HCT116 (cell line): Measurements from ENCODE around the gene BMAL1. TPM values are rescaled to one million over a fixed set of nuclear protein-coding genes. Genes with fewer than 3 reads are reported as not detected.

ENCODE experiments used
- ATAC-seq: fragments of 200-7000 bp; cut with Tn5 transposase; 2 replicates; pipeline ENCODE4 v1.9.1; 2020; ENCODE audit warnings: mild to moderate bottlenecking, moderate library complexity
- BruUV-seq: library from RNA; stranded (reverse); fragments of 400-500 nt; replicated peaks from 2 replicates; lab custom pipeline; 2021; lab: Mats Ljungman, UMichigan
- CTCF ChIA-PET: fragments of 300-600 bp; sonication (Branson Sonifier 250); formaldehyde crosslinking; loops from one replicate; lab custom pipeline; 2021; ENCODE audit warnings: antibody characterized with exemption; lab: Charles Lee
- POLR2A ChIA-PET: fragments of 300-600, 350-600 bp; sonication (Branson Sonifier 250); formaldehyde crosslinking; loops from one replicate; lab custom pipeline; 2021; ENCODE audit warnings: antibody characterized with exemption; lab: Charles Lee
- RAD21 ChIA-PET, 2 experiments: fragments of 300-600 bp; sonication (Branson Sonifier 250); formaldehyde crosslinking; loops; one replicate each; lab custom pipeline; 2023; ENCODE audit warnings: low total read pairs in 2 of 2; ENCODE audit not compliant: uncharacterized antibody in 2 of 2, unreplicated experiment in 2 of 2, low non-redundant PET in 1 of 2; lab: Charles Lee
- DNase-seq: peaks from one replicate; pipeline ENCODE4 v3.0.0-alpha.2; 2010; ENCODE audit warnings: low read depth, low spot score
- H2AFZ ChIP-seq: fragments of 200-600 bp; shearing (Covaris generic), sonication (generic); 2 replicates; pipeline ENCODE4 v1.6.1; 2017; ENCODE audit warnings: low read depth, mixed run types, mixed read lengths, antibody characterized with exemption, low read length; ENCODE audit not compliant: poor library complexity, severe bottlenecking
- H3K27ac ChIP-seq: 2 replicates; pipeline ENCODE4 v1.5.1; 2012; ENCODE audit warnings: low read depth, low read length
- H3K27me3 ChIP-seq: fragments of 200-600 bp; sonication (generic); 2 replicates; pipeline ENCODE4 v1.6.1; 2016; ENCODE audit warnings: mixed run types, low read length, mixed read lengths; ENCODE audit not compliant: insufficient read depth
- H3K36me3 ChIP-seq, 2 experiments: fragments of 200-500 bp in 1 of 2; fragments of 200-600 bp in 1 of 2; sonication (Bioruptor generic) in 1 of 2; sonication (generic) in 1 of 2; 2 replicates each; pipeline versions ENCODE4 v1.5.1 to v1.6.1; 2014 to 2016; ENCODE audit warnings: low read length in 2 of 2, inconsistent platforms in 1 of 2, mixed read lengths in 1 of 2, mixed run types in 1 of 2; ENCODE audit not compliant: insufficient read depth in 2 of 2, control insufficient read depth in 1 of 2
- H3K4me1 ChIP-seq, 2 experiments: fragments of 200-600 bp in 1 of 2; sonication (generic) in 1 of 2; 2 replicates each; pipeline versions ENCODE4 v1.5.1 to v1.6.1; 2012 to 2017; ENCODE audit warnings: low read length in 2 of 2, inconsistent platforms in 1 of 2, mild to moderate bottlenecking in 1 of 2, mixed read lengths in 1 of 2, mixed run types in 1 of 2, moderate library complexity in 1 of 2; ENCODE audit not compliant: insufficient read depth in 2 of 2, control insufficient read depth in 1 of 2
- H3K4me2 ChIP-seq: fragments of 200-600 bp; sonication (generic); 2 replicates; pipeline ENCODE4 v1.6.1; 2017; ENCODE audit warnings: mixed run types, low read length, mixed read lengths
- H3K4me3 ChIP-seq, 2 experiments: fragments of 200-600 bp in 1 of 2; sonication (generic) in 1 of 2; replicated peaks in 1 of 2; 2 replicates each; pipeline ENCODE4 v1.5.1; 2011 to 2016; ENCODE audit warnings: low read length in 2 of 2, control low read depth in 1 of 2, low read depth in 1 of 2, mild to moderate bottlenecking in 1 of 2, mixed read lengths in 1 of 2, mixed run types in 1 of 2
- H3K79me2 ChIP-seq: fragments of 200-600 bp; sonication (generic); 2 replicates; pipeline ENCODE4 v1.6.1; 2017; ENCODE audit warnings: mild to moderate bottlenecking, mixed run types, low read length, moderate library complexity, mixed read lengths; ENCODE audit not compliant: insufficient read depth
- H3K9ac ChIP-seq: fragments of 200-600 bp; sonication (generic); 2 replicates; pipeline ENCODE4 v1.6.1; 2016; ENCODE audit warnings: low read length, mixed read lengths
- H3K9me2 ChIP-seq: fragments of 200-600 bp; sonication (generic), shearing (Covaris generic); 2 replicates; pipeline ENCODE4 v1.6.1; 2017; ENCODE audit warnings: mixed run types, mild to moderate bottlenecking, moderate library complexity; ENCODE audit not compliant: insufficient read depth
- H3K9me3 ChIP-seq, 2 experiments: fragments of 200-500 bp in 1 of 2; fragments of 200-600 bp in 1 of 2; sonication (Bioruptor generic) in 1 of 2; sonication (generic) in 1 of 2; 2 replicates each; pipeline ENCODE4 v1.6.1; 2014 to 2017; ENCODE audit warnings: low read length in 2 of 2, mixed read lengths in 2 of 2, inconsistent platforms in 1 of 2, low read depth in 1 of 2, mild to moderate bottlenecking in 1 of 2, mixed run types in 1 of 2, moderate library complexity in 1 of 2; ENCODE audit not compliant: control insufficient read depth in 1 of 2, insufficient read depth in 1 of 2
- H4K20me1 ChIP-seq: fragments of 200-600 bp; sonication (generic), shearing (Covaris generic); 2 replicates; pipeline ENCODE4 v1.6.1; 2017; ENCODE audit warnings: mixed run types, mild to moderate bottlenecking, moderate library complexity; ENCODE audit not compliant: insufficient read depth
- ATF3 ChIP-seq: IDR thresholded peaks from 2 replicates; pipeline ENCODE4 v1.6.1; 2012
- CEBPB ChIP-seq: IDR thresholded peaks from 2 replicates; pipeline ENCODE4 v1.6.1; 2012; ENCODE audit warnings: low read depth
- CTCF ChIP-seq, 3 experiments: fragments of 200-600 bp in 1 of 3; sonication (generic) in 1 of 3; IDR thresholded peaks in 2 of 3; conservative IDR thresholded peaks in 1 of 3; 2 replicates each; pipeline ENCODE4 v1.5.1; 2012 to 2017; ENCODE audit warnings: low read depth in 2 of 3, low read length in 2 of 3, antibody characterized with exemption in 1 of 3, borderline replicate concordance in 1 of 3, control low read depth in 1 of 3, mild to moderate bottlenecking in 1 of 3, mixed read lengths in 1 of 3, mixed run types in 1 of 3, moderate library complexity in 1 of 3; ENCODE audit not compliant: insufficient read depth in 1 of 3
- EGR1 ChIP-seq: IDR thresholded peaks from 2 replicates; pipeline ENCODE4 v1.6.1; 2012; ENCODE audit warnings: low read depth
- RAD21 ChIP-seq: IDR thresholded peaks from 2 replicates; pipeline ENCODE4 v1.6.1; 2012; ENCODE audit warnings: low read depth, mild to moderate bottlenecking
- REST ChIP-seq: IDR thresholded peaks from 2 replicates; pipeline ENCODE4 v1.6.1; 2012; ENCODE audit warnings: low read depth
- SIN3A ChIP-seq: IDR thresholded peaks from 2 replicates; pipeline ENCODE4 v1.6.1; 2012; ENCODE audit warnings: low read depth
- SP1 ChIP-seq: IDR thresholded peaks from 2 replicates; pipeline ENCODE4 v1.6.1; 2012; ENCODE audit warnings: low read depth
- YY1 ChIP-seq: IDR thresholded peaks from 2 replicates; pipeline ENCODE4 v1.6.1; 2011; ENCODE audit warnings: low read length, low read depth, moderate library complexity, mild to moderate bottlenecking; ENCODE audit not compliant: insufficient replicate concordance; ENCODE audit errors: extremely low read depth
- ZFX ChIP-seq: fragments of 450-650 bp; IDR thresholded peaks from 2 replicates; pipeline ENCODE4 v1.6.1; 2017
- ZNF274 ChIP-seq: fragments of 200-500 bp; sonication (Bioruptor generic); IDR thresholded peaks from 2 replicates; pipeline ENCODE4 v1.6.1; 2014; ENCODE audit warnings: mild to moderate bottlenecking, low read depth, low read length, inconsistent platforms
- intact Hi-C: fragments of 100-400 bp; cut with micrococcal nuclease; formaldehyde crosslinking; loops from 2 replicates; pipeline ENCODE4 v1.10.0; 2022
- total RNA-seq: library from RNA; stranded (reverse); gene quantifications from one replicate; pipeline ENCODE4 v1.2.1, GENCODE V29; 2021; ENCODE audit not compliant: unreplicated experiment

The BMAL1 gene
- total RNA-seq, 1 experiment from 2014 or later = 17.6 TPM

GRCh38 chr11:13294771-13295579 lies 17.4 kb downstream of the BMAL1 start:
- POLR2A ChIA-PET = no interaction called here

More at GRCh38 chr11:13294771-13295579, 17.4 kb downstream of the BMAL1 start:
- Histone ChIP-seq H3K4me2 (no peak overlapping the region), H3K36me3 (no peaks in the 10 kb centered on the region), H3K9ac (no peak overlapping the region), H3K9me2 (no peaks in the 10 kb centered on the region)
- TF ChIP-seq SP1 = no peak
- no peak for TF ChIP-seq SIN3A
- TF ChIP-seq YY1 = no peak
- TF ChIP-seq REST = no peak
- TF ChIP-seq CEBPB = no peak
- no peak for TF ChIP-seq EGR1
- no peak for TF ChIP-seq RAD21
- TF ChIP-seq ZFX = no peak
- TF ChIP-seq CTCF (IDR thresholded peaks at IDR 0.05 in 2 of 3, conservative IDR thresholded peaks at IDR 0.05 in 1 of 3; ENCODE audit: borderline replicate concordance in 1 of 3, insufficient read depth in 1 of 3, low read depth in 2 of 3, low read length in 2 of 3) = no peak
- no peak for TF ChIP-seq ZNF274
- no peak for TF ChIP-seq ATF3
- TF ChIP-seq, all 23 proteins: peak for 0
- no TSS peak for BruUV-seq
- Histone ChIP-seq H3K27me3 (no peaks in the 10 kb centered on the region), H3K4me3 (no peak overlapping the region), H3K27ac (no peak overlapping the region), H3K4me1 (no peaks in the 10 kb centered on the region; a peak in 1 of 4 replicates), H3K9me3 (no peaks in the 10 kb centered on the region), H2AFZ (no peak overlapping the region), H3K79me2 (0 out of 2 replicates have a peak, but pooled peaks cover 2% of the 10 kb centered on the region), H4K20me1 (no peaks in the 10 kb centered on the region)
- RAD21 ChIA-PET = no interaction called here
- ATAC-seq (no peak), DNase-seq (no peak)
- intact Hi-C loops = no loop called here
- CTCF ChIA-PET = no interaction called here
